K562 (cell line): ENCODE results near the gene SHROOM3. TPM values are rescaled to one million over a fixed set of nuclear protein-coding genes. Genes with fewer than 3 reads are reported as not detected.

ENCODE experiments used
- ATAC-seq: fragments of 200-7000 bp; cut with Tn5 transposase; 3 replicates; pipeline ENCODE4 v1.9.1; 2020; ENCODE audit warnings: moderate library complexity
- BruUV-seq: library from RNA; stranded (reverse); fragments of 400-500 nt; replicated peaks from 2 replicates; lab custom pipeline; 2021; lab: Mats Ljungman, UMichigan
- CTCF ChIA-PET: fragments of 300-600 bp; formaldehyde crosslinking; extraction: SDS; loops from one replicate; lab custom pipeline; 2021; ENCODE audit warnings: low intra/inter-chr PET ratio; lab: Yijun Ruan, JAX
- POLR2A ChIA-PET: fragments of 300-600, 350-650 bp; sonication (Branson Sonifier 250); formaldehyde crosslinking; extraction: SDS; loops from one replicate; lab custom pipeline; 2021; ENCODE audit warnings: antibody characterized with exemption, inconsistent platforms; lab: Yijun Ruan, JAX
- DNase-seq, 4 experiments: peaks; one replicate each; pipeline versions ENCODE4 v3.0.0 to v3.0.0-alpha.2; 2011 to 2018; ENCODE audit warnings: low spot score in 3 of 4, mixed read lengths in 3 of 4; ENCODE audit errors: extremely low read depth in 1 of 4
- FAIRE-seq: peaks from 2 replicates; lab custom pipeline; 2011; peaks lifted over from hg19 to GRCh38; lab: Jason Lieb, UNC
- H2AFZ ChIP-seq: 2 replicates; pipeline ENCODE4 v1.6.0; 2011; ENCODE audit warnings: low read depth, low read length, control low read depth, inconsistent platforms
- H3K27ac ChIP-seq: fragments of 200-600 bp; 3 replicates; pipeline ENCODE4 v1.8.0; 2011; ENCODE audit warnings: low read depth, mild to moderate bottlenecking, control low read depth, inconsistent platforms, low read length, moderate library complexity, mixed read lengths; ENCODE audit errors: extremely low read depth
- H3K27me3 ChIP-seq, 2 experiments: fragments of 300-600 bp in 1 of 2; 2 replicates in 1 of 2; 3 replicates in 1 of 2; pipeline versions ENCODE4 v1.6.0 to v1.8.0; 2011; ENCODE audit warnings: inconsistent platforms in 2 of 2, low read length in 2 of 2, mild to moderate bottlenecking in 1 of 2, mixed read lengths in 1 of 2, moderate library complexity in 1 of 2; ENCODE audit not compliant: control insufficient read depth in 2 of 2, insufficient read depth in 2 of 2
- H3K36me3 ChIP-seq: fragments of 300-600 bp; 3 replicates; pipeline ENCODE4 v1.8.0; 2011; ENCODE audit warnings: mild to moderate bottlenecking, low read length, inconsistent platforms; ENCODE audit not compliant: control insufficient read depth, insufficient read depth
- H3K4me1 ChIP-seq, 2 experiments: fragments of 200-600 bp in 1 of 2; replicated peaks in 1 of 2; 2 replicates in 1 of 2; 3 replicates in 1 of 2; pipeline versions ENCODE4 v1.5.1 to v1.8.0; 2011; ENCODE audit warnings: inconsistent platforms in 2 of 2, low read length in 2 of 2, mild to moderate bottlenecking in 1 of 2, mixed read lengths in 1 of 2, moderate library complexity in 1 of 2; ENCODE audit not compliant: control insufficient read depth in 2 of 2, insufficient read depth in 2 of 2
- H3K4me2 ChIP-seq: 2 replicates; pipeline ENCODE4 v1.6.1; 2011; ENCODE audit warnings: low read length, control low read depth, inconsistent platforms, mixed read lengths; ENCODE audit not compliant: insufficient read depth
- H3K4me3 ChIP-seq: fragments of 200-600 bp; sonication (generic), shearing (Covaris generic); 2 replicates; pipeline ENCODE4 v1.5.1; 2016; ENCODE audit warnings: control low read depth, inconsistent platforms
- H3K79me2 ChIP-seq: fragments of 200-600 bp; 3 replicates; pipeline ENCODE4 v1.8.0; 2011; ENCODE audit warnings: low read length, inconsistent platforms; ENCODE audit not compliant: control insufficient read depth, insufficient read depth
- H3K9ac ChIP-seq, 2 experiments: 2 replicates each; pipeline versions ENCODE4 v1.6.0 to v1.6.1; 2011; ENCODE audit warnings: low read depth in 2 of 2, low read length in 2 of 2, control low read depth in 1 of 2, inconsistent platforms in 1 of 2, mild to moderate bottlenecking in 1 of 2, mixed read lengths in 1 of 2; ENCODE audit not compliant: insufficient read depth in 1 of 2
- H3K9me1 ChIP-seq: one replicate; pipeline ENCODE4 v1.6.0; 2011; ENCODE audit warnings: inconsistent platforms, mild to moderate bottlenecking, low read length, moderate library complexity; ENCODE audit not compliant: control insufficient read depth, insufficient read depth
- H3K9me3 ChIP-seq: replicated peaks from 2 replicates; pipeline ENCODE4 v1.5.1; 2011; ENCODE audit warnings: low read depth, low read length, inconsistent platforms; ENCODE audit not compliant: control insufficient read depth, insufficient read depth
- H4K20me1 ChIP-seq: replicated peaks from 2 replicates; pipeline ENCODE4 v1.6.1; 2011; ENCODE audit warnings: low read length, inconsistent platforms, mixed read lengths; ENCODE audit not compliant: control insufficient read depth, insufficient read depth
- GATAD2A ChIP-seq: fragments of 450-650 bp; IDR thresholded peaks from 2 replicates; pipeline ENCODE4 v1.6.1; 2017
- JUND ChIP-seq, 2 experiments: IDR thresholded peaks; 2 replicates in 1 of 2; 3 replicates in 1 of 2; pipeline ENCODE4 v1.6.1; 2011; ENCODE audit warnings: borderline replicate concordance in 2 of 2, low read depth in 2 of 2, low read length in 2 of 2, improper control_type of control experiment in 1 of 2, missing biosample characterization in 1 of 2, missing genetic modification characterization in 1 of 2, missing genetic modification reagents in 1 of 2
- NFE2L1 ChIP-seq: fragments of 450-650 bp; IDR thresholded peaks from 2 replicates; pipeline ENCODE4 v1.6.1; 2016; ENCODE audit warnings: missing genetic modification characterization, low read depth, mild to moderate bottlenecking, missing compliant biosample characterization, moderate library complexity, borderline replicate concordance
- PCBP1 ChIP-seq: fragments of 200-400 bp; formaldehyde crosslinking; IDR thresholded peaks from 2 replicates; pipeline ENCODE4 v1.6.1; 2018; ENCODE audit warnings: mild to moderate bottlenecking, low read depth, low read length; ENCODE audit not compliant: poor library complexity, severe bottlenecking
- SP2 ChIP-seq: IDR thresholded peaks from 2 replicates; pipeline ENCODE4 v1.6.1; 2011; ENCODE audit warnings: mild to moderate bottlenecking, low read depth, low read length, moderate library complexity; ENCODE audit not compliant: poor library complexity, severe bottlenecking; ENCODE audit errors: extremely low read depth
- TCFL5 ChIP-seq: fragments of 250-450 bp; sonication (Bioruptor Pico); conservative IDR thresholded peaks from 2 replicates; pipeline ENCODE4 v1.6.1; 2021; ENCODE audit warnings: mild to moderate bottlenecking, moderate library complexity, matching md5 sums
- ZNF41 ChIP-seq: fragments of 250-450 bp; sonication (Bioruptor Pico); conservative IDR thresholded peaks from 2 replicates; pipeline ENCODE4 v1.4.0; 2020; ENCODE audit warnings: mild to moderate bottlenecking
- WGBS: fragments of 100-300 bp; shearing (Covaris generic); methylation state at CpG from one replicate; pipeline ENCODE4 v1.1.6; 2016; ENCODE audit warnings: low coverage, mixed read lengths; ENCODE audit not compliant: insufficient coverage; ENCODE audit errors: missing lambda C conversion rate; 5-methylcytosine and 5-hydroxymethylcytosine counted together
- in situ Hi-C: fragments of 300-500 bp; cut with MboI; formaldehyde crosslinking; loops from 4 replicates; pipeline ENCODE4 v1.15.0; 2018; ENCODE audit warnings: inconsistent platforms, mixed read lengths
- intact Hi-C: fragments of 100-400 bp; cut with micrococcal nuclease; formaldehyde crosslinking; loops from 2 replicates; pipeline ENCODE4 v1.14.2; 2022
- polyA plus RNA-seq, 8 experiments: library from polyadenylated mRNA; depleted of rRNA in 4 of 8; stranded (reverse) in 5 of 8; unstranded in 3 of 8; fragments of >200 nt; fragmentation: Nextera tagmentation in 2 of 8; fragmentation: Illumina TruSeq in 1 of 8; extraction: Ambion mirVana in 2 of 8; extraction: Trizol in 1 of 8; gene quantifications; 2 replicates each; pipeline versions ENCODE4 v1.2.1 to v1.2.3, GENCODE V29; 2011 to 2014; ENCODE audit warnings: inconsistent platforms in 1 of 8, missing spikeins in 1 of 8
- total RNA-seq, 7 experiments: library from RNA; depleted of rRNA in 6 of 7; stranded (reverse); fragments of >200 nt in 6 of 7; fragmentation: Illumina TruSeq in 2 of 7; extraction: Trizol in 2 of 7; gene quantifications; 2 replicates each; pipeline versions ENCODE4 v1.2.1 to v1.2.3, GENCODE V29; 2011 to 2021; ENCODE audit warnings: low replicate concordance in 1 of 7

SHROOM3 gene
- total and polyA plus RNA-seq, 9 of the 15 experiments (the other 6 are each of a cell fraction or from before 2014, with no cell fraction given), result 0.01 to 0.07 TPM; not detected in 7

- no peak for TF ChIP-seq SP2
- TF ChIP-seq PCBP1, result no peak
- TF ChIP-seq TCFL5 (CRISPR knock-in tag), result no peak
- no peak for TF ChIP-seq ZNF41 (CRISPR knock-in tag)
- TF ChIP-seq JUND (IDR thresholded peaks at IDR 0.05; ENCODE audit: borderline replicate concordance, low read depth, low read length), result no peak
- no peak for TF ChIP-seq JUND (tag; IDR thresholded peaks at IDR 0.05; ENCODE audit: borderline replicate concordance, low read depth, low read length)
Observed at GRCh38 chr4:76488888-76489685, 54.1 kb downstream of the SHROOM3 start (continued).

- CTCF ChIA-PET, result no interaction called here
- H2AFZ ChIP-seq, result no peak overlapping the region
- FAIRE-seq (no peak), DNase-seq (no peak), ATAC-seq (no peak)
- peaks cover 5% of the 10 kb centered on the region in 2 experiments; a peak in 2 of 5 replicates for H3K27me3 ChIP-seq
- H3K79me2 ChIP-seq, result no peaks in the 10 kb centered on the region
- in situ Hi-C loops, result no loop called here
- 1% methylated on average over 6 of the region's 6 CpGs for WGBS
- intact Hi-C loops, result no loop called here
- no peak overlapping the region for H3K27ac ChIP-seq
- no peak overlapping the region for H3K4me2 ChIP-seq
- H4K20me1 ChIP-seq, result no peaks in the 10 kb centered on the region; the same call in 1 of the 2 replicates
- no peaks in the 10 kb centered on the region for H3K4me1 ChIP-seq
- no peak for TF ChIP-seq GATAD2A
- no peak for TF ChIP-seq NFE2L1 (tag)
- H3K9ac ChIP-seq, result no peak overlapping the region
- no peaks in the 10 kb centered on the region for H3K36me3 ChIP-seq
- H3K9me3 ChIP-seq, result no peaks in the 10 kb centered on the region
- POLR2A ChIA-PET, result no interaction called here
- no peak overlapping the region for H3K4me3 ChIP-seq
- H3K9me1 ChIP-seq, result no peaks in the 10 kb centered on the region
- BruUV-seq, result no TSS peak
Observed at GRCh38 chr4:76489686-76490161, 54.7 kb downstream of the SHROOM3 start.
